Activated naive CD8-positive, alpha-beta T cell treated with anti-CD3 and anti-CD28 coated beads, Interleukin-2, amount 10 ng/mL, durations not matched to agents 7 days and 5 days (primary cell): ENCODE results near the gene POU2F2. TPM values are rescaled to one million over a fixed set of nuclear protein-coding genes. Genes with fewer than 3 reads are reported as not detected.

Experiments
- ATAC-seq: fragments of 150-1000 bp; cut with Tn5 transposase; one replicate; pipeline ENCODE4 v1.10.0; 2021; ENCODE audit warnings: low read depth, moderate library complexity
- POLR2A ChIA-PET: fragments of 350-600 bp; sonication (Branson Sonifier 250); formaldehyde crosslinking; loops from one replicate; lab custom pipeline; 2021; ENCODE audit warnings: antibody characterized with exemption; lab: Charles Lee
- DNase-seq: peaks from one replicate; pipeline ENCODE4 v3.0.0; 2021
- H3K27ac Mint-ChIP-seq: one replicate; pipeline ENCODE4 v1.8.0; 2022; ENCODE audit warnings: mild to moderate bottlenecking, mixed read lengths
- H3K27me3 Mint-ChIP-seq: one replicate; pipeline ENCODE4 v1.8.0; 2022; ENCODE audit warnings: mild to moderate bottlenecking, moderate library complexity, mixed read lengths
- H3K36me3 Mint-ChIP-seq: one replicate; pipeline ENCODE4 v1.8.0; 2021; ENCODE audit warnings: mild to moderate bottlenecking, mixed read lengths
- H3K4me1 Mint-ChIP-seq: one replicate; pipeline ENCODE4 v1.8.0; 2021; ENCODE audit warnings: mixed read lengths
- H3K4me3 Mint-ChIP-seq: one replicate; pipeline ENCODE4 v1.8.0; 2022; ENCODE audit warnings: mild to moderate bottlenecking, moderate library complexity, mixed read lengths
- H3K9me3 Mint-ChIP-seq: one replicate; pipeline ENCODE4 v1.8.0; 2021; ENCODE audit warnings: mixed read lengths
- total RNA-seq, 2 experiments: library from RNA; stranded (reverse); gene quantifications; one replicate each; pipeline ENCODE4 v1.2.3, GENCODE V29; 2021

The POU2F2 gene
- total RNA-seq, 2 experiments from 2014 or later, result 33.0 to 33.9 TPM

GRCh38 chr19:42088471-42089190 is 43.6 kb downstream of the POU2F2 start:
- H3K36me3 Mint-ChIP-seq, result peaks cover 5% of the 10 kb centered on the region
- H3K27me3 Mint-ChIP-seq, result no peaks in the 10 kb centered on the region
- POLR2A ChIA-PET, result no interaction called here
- H3K27ac Mint-ChIP-seq, result peak overlapping the region; percentile 44
- H3K4me1 Mint-ChIP-seq, result peaks cover 30% of the 10 kb centered on the region
- no peaks in the 10 kb centered on the region for H3K9me3 Mint-ChIP-seq
- H3K4me3 Mint-ChIP-seq, result peak overlapping the region; percentile 67
- DNase-seq, result no peak
- no peak for ATAC-seq

- Mint-ChIP-seq H3K4me3 (no peak overlapping the region), H3K4me1 (peaks cover 27% of the 10 kb centered on the region), H3K27me3 (no peaks in the 10 kb centered on the region), H3K36me3 (peaks cover 3% of the 10 kb centered on the region), H3K9me3 (no peaks in the 10 kb centered on the region), H3K27ac (no peak overlapping the region)
- DNase-seq (no peak), ATAC-seq (no peak)
- POLR2A ChIA-PET, result no interaction called here
Observed at GRCh38 chr19:42086770-42087550, 45.3 kb downstream of the POU2F2 start.

- POLR2A ChIA-PET, result interaction anchor here (0.6 kb wide), 1 partner anchor 845 kb away, joined by 4 read pairs; no protein-coding TSS in a partner anchor
- no peak overlapping the region for H3K4me3 Mint-ChIP-seq
Observed at GRCh38 chr19:42086188-42086736, 46.0 kb downstream of the POU2F2 start.

GRCh38 chr19:42083537-42083936 is 48.7 kb downstream of the POU2F2 start:
- no peak overlapping the region for H3K27ac Mint-ChIP-seq
- POLR2A ChIA-PET, result no interaction called here
- ATAC-seq (no peak), DNase-seq (no peak)
- no peak overlapping the region for H3K4me3 Mint-ChIP-seq
- H3K4me1 Mint-ChIP-seq, result peaks cover 13% of the 10 kb centered on the region
- H3K9me3 Mint-ChIP-seq, result no peaks in the 10 kb centered on the region
- H3K27me3 Mint-ChIP-seq, result no peaks in the 10 kb centered on the region
- peaks cover 12% of the 10 kb centered on the region for H3K36me3 Mint-ChIP-seq

More at GRCh38 chr19:42086188-42086736, 46.0 kb downstream of the POU2F2 start:
- H3K36me3 Mint-ChIP-seq, result peaks cover 10% of the 10 kb centered on the region
- no peaks in the 10 kb centered on the region for H3K9me3 Mint-ChIP-seq
- no peak for DNase-seq
- no peaks in the 10 kb centered on the region for H3K27me3 Mint-ChIP-seq
- ATAC-seq, result no peak
- H3K4me1 Mint-ChIP-seq, result peaks cover 33% of the 10 kb centered on the region
- no peak overlapping the region for H3K27ac Mint-ChIP-seq

- POLR2A ChIA-PET, result no interaction called here
- DNase-seq, result no peak
- Mint-ChIP-seq H3K27ac (peak overlapping the region; percentile 47), H3K9me3 (no peaks in the 10 kb centered on the region), H3K27me3 (no peaks in the 10 kb centered on the region), H3K36me3 (peaks cover 14% of the 10 kb centered on the region), H3K4me1 (peaks cover 28% of the 10 kb centered on the region), H3K4me3 (no peak overlapping the region)
- ATAC-seq, result peak; percentile 35
Observed at GRCh38 chr19:42081584-42082203, 50.6 kb downstream of the POU2F2 start.

- H3K36me3 Mint-ChIP-seq, result peaks cover 15% of the 10 kb centered on the region
- H3K4me1 Mint-ChIP-seq, result peaks cover 30% of the 10 kb centered on the region
- no peaks in the 10 kb centered on the region for H3K27me3 Mint-ChIP-seq
- no peaks in the 10 kb centered on the region for H3K9me3 Mint-ChIP-seq
- POLR2A ChIA-PET, result no interaction called here
- no peak overlapping the region for H3K27ac Mint-ChIP-seq
- no peak overlapping the region for H3K4me3 Mint-ChIP-seq
- DNase-seq (no peak), ATAC-seq (no peak)
Observed at GRCh38 chr19:42080764-42081375, 51.4 kb downstream of the POU2F2 start.

GRCh38 chr19:42079886-42080763 is 52.1 kb downstream of the POU2F2 start:
- Mint-ChIP-seq H3K27me3 (no peaks in the 10 kb centered on the region), H3K4me3 (no peak overlapping the region), H3K36me3 (peaks cover 18% of the 10 kb centered on the region), H3K4me1 (peaks cover 33% of the 10 kb centered on the region), H3K9me3 (no peaks in the 10 kb centered on the region), H3K27ac (no peak overlapping the region)
- no peak for DNase-seq
- no peak for ATAC-seq
- POLR2A ChIA-PET, result no interaction called here

GRCh38 chr19:42079276-42079669 is 53.0 kb downstream of the POU2F2 start:
- Mint-ChIP-seq H3K27me3 (no peaks in the 10 kb centered on the region), H3K4me1 (peaks cover 35% of the 10 kb centered on the region), H3K9me3 (no peaks in the 10 kb centered on the region), H3K27ac (no peak overlapping the region), H3K36me3 (peaks cover 18% of the 10 kb centered on the region), H3K4me3 (no peak overlapping the region)
- DNase-seq (no peak), ATAC-seq (no peak)
- POLR2A ChIA-PET, result no interaction called here

- no peak for DNase-seq
- Mint-ChIP-seq H3K27me3 (no peaks in the 10 kb centered on the region), H3K4me3 (peak overlapping the region; percentile 97), H3K4me1 (peaks cover 35% of the 10 kb centered on the region), H3K9me3 (no peaks in the 10 kb centered on the region), H3K27ac (peak overlapping the region; percentile 42), H3K36me3 (peaks cover 15% of the 10 kb centered on the region)
- ATAC-seq, result no peak
- POLR2A ChIA-PET, result no interaction called here
Observed at GRCh38 chr19:42078538-42079275, 53.5 kb downstream of the POU2F2 start.

- ATAC-seq, result no peak
- peak overlapping the region; percentile 42 for H3K27ac Mint-ChIP-seq
- no peak for DNase-seq
- no peaks in the 10 kb centered on the region for H3K27me3 Mint-ChIP-seq
- no peaks in the 10 kb centered on the region for H3K9me3 Mint-ChIP-seq
- POLR2A ChIA-PET, result no interaction called here
- H3K4me1 Mint-ChIP-seq, result peaks cover 36% of the 10 kb centered on the region
- peaks cover 15% of the 10 kb centered on the region for H3K36me3 Mint-ChIP-seq
- peak overlapping the region; percentile 97 for H3K4me3 Mint-ChIP-seq
Observed at GRCh38 chr19:42078058-42078457, 54.2 kb downstream of the POU2F2 start.

GRCh38 chr19:42076380-42076944 is 55.8 kb downstream of the POU2F2 start:
- POLR2A ChIA-PET, result interaction anchor here (1.0 to 1.7 kb wide), 5 partner anchors 26 to 347 kb away, joined by 3 to 4 read pairs (median 3); partner anchors contain the start of genes GSK3A and ZNF526
- no peak for DNase-seq
- Mint-ChIP-seq H3K4me3 (peak overlapping the region; percentile 97), H3K27ac (peak overlapping the region; percentile 91), H3K9me3 (no peaks in the 10 kb centered on the region), H3K36me3 (peaks cover 10% of the 10 kb centered on the region), H3K27me3 (no peaks in the 10 kb centered on the region), H3K4me1 (peaks cover 34% of the 10 kb centered on the region)
- ATAC-seq, result no peak
